Colonic mucosa (tissue), 4 donors: Measurements from ENCODE around the gene ELF4. TPM values are rescaled to one million over a fixed set of nuclear protein-coding genes. Genes with fewer than 3 reads are reported as not detected.

Experiments used
- DNase-seq: peaks from one replicate; pipeline ENCODE4 v3.0.0-alpha.2; 2020
- H3K27ac ChIP-seq: fragments of 200-600 bp; one replicate; pipeline ENCODE4 v1.8.0; 2021
- H3K27me3 ChIP-seq: fragments of 200-600 bp; one replicate; pipeline ENCODE4 v1.8.0; 2021
- H3K36me3 ChIP-seq: fragments of 200-600 bp; one replicate; pipeline ENCODE4 v1.8.0; 2021
- H3K4me1 ChIP-seq: fragments of 200-600 bp; one replicate; pipeline ENCODE4 v1.8.0; 2021; ENCODE audit warnings: mild to moderate bottlenecking
- H3K4me3 ChIP-seq: fragments of 200-600 bp; one replicate; pipeline ENCODE4 v1.8.0; 2021
- H3K9ac ChIP-seq, 2 donors: one replicate each; pipeline ENCODE4 v1.7.0; 2013; ENCODE audit warnings: control low read depth in 2 of 2, low read depth in 2 of 2, low read length in 2 of 2
- H3K9me3 ChIP-seq: fragments of 200-600 bp; one replicate; pipeline ENCODE4 v1.8.0; 2021
- intact Hi-C: fragments of 100-400 bp; cut with DNase I; formaldehyde crosslinking; loops from one replicate; pipeline ENCODE4 v1.14.1; 2022
- total RNA-seq, 2 donors: library from RNA; stranded (reverse); fragmentation: NEBNext Ultra II Directional in 1 of 2; extraction: Animal tissue kit (Norgen Biotek cat#: 25700) in 1 of 2; gene quantifications; one replicate each; pipeline ENCODE4 v1.2.1, GENCODE V29; 2021
- TF ChIP-seq, protein P1 (sequence below): fragments of 200-600 bp; IDR thresholded peaks from one replicate; pipeline ENCODE4 v1.8.0; 2022; ENCODE audit warnings: antibody characterized with exemption, mild to moderate bottlenecking
- donor health status: healthy.
- donor health status: DM: no; HTN: no; CAD: no.
- donor health status: DM: no; HTN: no; CAD: no.

ELF4 gene
- total RNA-seq, 2 donors from 2014 or later, result 30.6 to 42.4 TPM

DNA sequence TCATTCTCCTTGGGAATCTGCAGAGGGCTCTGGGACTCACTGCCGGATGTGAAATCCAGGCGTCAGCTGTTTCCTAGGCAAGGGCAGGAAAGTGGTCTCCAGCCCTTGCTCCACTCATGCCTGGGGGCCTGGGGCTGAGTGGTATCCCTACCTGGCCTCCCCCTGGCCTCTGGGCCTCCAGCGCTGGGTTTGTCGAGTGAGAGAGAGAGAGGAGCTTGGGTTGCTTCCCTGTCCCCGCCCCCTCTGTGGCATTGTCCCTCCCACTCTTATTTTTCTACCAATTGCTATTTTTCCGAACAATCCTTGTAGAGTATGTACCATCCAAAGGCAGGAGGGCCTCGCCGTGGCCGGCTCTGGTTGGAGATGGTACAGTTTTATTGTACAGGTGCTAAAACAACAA lies 53.1 kb downstream of the ELF4 start:
- H3K27ac ChIP-seq, result no peak overlapping the region
- TF ChIP-seq, protein P1, sequence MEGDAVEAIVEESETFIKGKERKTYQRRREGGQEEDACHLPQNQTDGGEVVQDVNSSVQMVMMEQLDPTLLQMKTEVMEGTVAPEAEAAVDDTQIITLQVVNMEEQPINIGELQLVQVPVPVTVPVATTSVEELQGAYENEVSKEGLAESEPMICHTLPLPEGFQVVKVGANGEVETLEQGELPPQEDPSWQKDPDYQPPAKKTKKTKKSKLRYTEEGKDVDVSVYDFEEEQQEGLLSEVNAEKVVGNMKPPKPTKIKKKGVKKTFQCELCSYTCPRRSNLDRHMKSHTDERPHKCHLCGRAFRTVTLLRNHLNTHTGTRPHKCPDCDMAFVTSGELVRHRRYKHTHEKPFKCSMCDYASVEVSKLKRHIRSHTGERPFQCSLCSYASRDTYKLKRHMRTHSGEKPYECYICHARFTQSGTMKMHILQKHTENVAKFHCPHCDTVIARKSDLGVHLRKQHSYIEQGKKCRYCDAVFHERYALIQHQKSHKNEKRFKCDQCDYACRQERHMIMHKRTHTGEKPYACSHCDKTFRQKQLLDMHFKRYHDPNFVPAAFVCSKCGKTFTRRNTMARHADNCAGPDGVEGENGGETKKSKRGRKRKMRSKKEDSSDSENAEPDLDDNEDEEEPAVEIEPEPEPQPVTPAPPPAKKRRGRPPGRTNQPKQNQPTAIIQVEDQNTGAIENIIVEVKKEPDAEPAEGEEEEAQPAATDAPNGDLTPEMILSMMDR, result no peak
- H3K36me3 ChIP-seq, result no peaks in the 10 kb centered on the region
- H3K27me3 ChIP-seq, result no peaks in the 10 kb centered on the region
- no peak for DNase-seq
- no peaks in the 10 kb centered on the region for H3K4me1 ChIP-seq
- no peak overlapping the region for H3K9ac ChIP-seq
- intact Hi-C loops, result no loop called here
- H3K9me3 ChIP-seq, result no peaks in the 10 kb centered on the region
- H3K4me3 ChIP-seq, result no peak overlapping the region

- H3K27me3 ChIP-seq, result no peaks in the 10 kb centered on the region
- H3K27ac ChIP-seq, result no peak overlapping the region
- H3K36me3 ChIP-seq, result no peaks in the 10 kb centered on the region
- H3K9me3 ChIP-seq, result no peaks in the 10 kb centered on the region
- no peak overlapping the region for H3K9ac ChIP-seq
- no peak overlapping the region for H3K4me3 ChIP-seq
- DNase-seq, result no peak
- intact Hi-C loops, result no loop called here
- H3K4me1 ChIP-seq, result no peaks in the 10 kb centered on the region
- TF ChIP-seq, protein P1, result no peak
Observed at GRCh38 chrX:130055899-130056298, 54.4 kb downstream of the ELF4 start.

DNA sequence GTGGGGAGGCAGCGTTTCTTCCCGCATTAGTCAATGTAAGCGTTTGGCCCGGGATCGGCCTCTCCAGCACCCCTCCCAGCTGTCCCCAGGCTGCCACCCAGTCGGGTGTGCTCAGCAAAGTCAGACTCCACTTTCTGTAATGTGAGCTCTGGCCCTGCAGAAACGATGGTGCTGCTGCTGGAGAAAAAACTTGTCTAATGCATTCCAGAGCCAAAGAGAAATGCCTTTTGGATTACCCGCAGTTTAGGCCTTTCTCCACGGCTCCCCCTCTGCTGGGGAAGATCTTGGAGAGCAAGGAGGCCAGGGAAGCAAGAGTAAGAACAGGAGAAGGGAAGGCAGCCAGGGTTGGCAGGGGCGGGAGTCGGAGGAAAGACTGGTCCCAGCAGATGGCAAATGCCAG lies 55.2 kb downstream of the ELF4 start:
- H3K36me3 ChIP-seq, result no peaks in the 10 kb centered on the region
- intact Hi-C loops, result no loop called here
- TF ChIP-seq, protein P1, result no peak

GRCh38 chrX:130053236-130053635 lies 57.1 kb downstream of the ELF4 start:
- intact Hi-C loops, result no loop called here
- Histone ChIP-seq H3K27ac (no peak overlapping the region), H3K9me3 (no peaks in the 10 kb centered on the region), H3K27me3 (no peaks in the 10 kb centered on the region), H3K9ac (no peak overlapping the region), H3K4me1 (no peaks in the 10 kb centered on the region), H3K36me3 (no peaks in the 10 kb centered on the region), H3K4me3 (no peak overlapping the region)
- TF ChIP-seq, protein P1, result no peak
- DNase-seq, result no peak

More for the DNA sequence above, 55.2 kb downstream of the ELF4 start:
- H3K27ac ChIP-seq, result no peak overlapping the region
- H3K27me3 ChIP-seq, result no peaks in the 10 kb centered on the region
- no peaks in the 10 kb centered on the region for H3K4me1 ChIP-seq
- H3K9ac ChIP-seq, result no peak overlapping the region
- DNase-seq, result no peak
- no peaks in the 10 kb centered on the region for H3K9me3 ChIP-seq
- no peak overlapping the region for H3K4me3 ChIP-seq

DNA sequence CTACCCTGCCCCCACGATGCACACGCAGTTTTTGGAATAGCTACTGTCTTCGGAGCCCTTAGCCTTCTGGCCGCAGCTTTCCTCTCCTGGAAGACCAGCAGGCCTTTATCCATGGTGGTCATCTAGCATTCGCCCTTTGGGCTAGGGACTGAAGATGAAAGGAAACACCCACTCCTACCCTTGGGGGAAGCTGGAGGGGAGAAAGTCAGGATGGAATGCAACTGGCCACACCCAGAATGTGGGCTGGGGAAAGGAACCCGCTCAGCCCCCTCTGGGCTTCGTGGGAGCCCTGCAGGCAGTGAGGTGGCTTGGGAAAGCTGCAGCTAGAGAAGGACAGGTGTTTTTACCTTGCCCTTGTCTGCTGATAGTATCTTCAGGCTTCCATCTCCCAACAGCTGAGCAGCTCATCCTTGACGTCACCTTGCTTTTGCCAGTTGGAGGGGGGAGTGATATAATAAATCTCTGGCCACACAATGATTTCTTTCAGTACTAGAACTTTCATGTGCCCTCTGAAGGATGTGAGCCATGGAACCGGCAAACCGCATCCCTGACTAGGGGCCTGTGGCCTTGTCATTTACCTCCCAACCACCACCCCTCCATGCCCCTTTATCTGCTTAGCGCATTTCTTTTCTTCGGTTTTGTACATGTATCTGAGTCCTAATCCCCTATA lies 59.0 kb downstream of the ELF4 start:
- H3K9ac ChIP-seq, result no peak overlapping the region
- TF ChIP-seq, protein P1, result no peak
- H3K27me3 ChIP-seq, result no peaks in the 10 kb centered on the region
- no peak for DNase-seq
- no peaks in the 10 kb centered on the region for H3K4me1 ChIP-seq
- H3K36me3 ChIP-seq, result no peaks in the 10 kb centered on the region
- no peak overlapping the region for H3K4me3 ChIP-seq
- no peak overlapping the region for H3K27ac ChIP-seq
- intact Hi-C loops, result no loop called here
- H3K9me3 ChIP-seq, result no peaks in the 10 kb centered on the region
